Neuronal stem cell (in vitro differentiated cells): ENCODE data around the gene PCDH10.

Experiments used
- DNase-seq: peaks from one replicate; pipeline ENCODE4 v3.0.0-alpha.2; 2013; ENCODE audit warnings: low spot score
- H2AFZ ChIP-seq: one replicate; pipeline ENCODE4 v1.6.1; 2013; ENCODE audit warnings: mild to moderate bottlenecking, low read length, inconsistent platforms
- H2AK5ac ChIP-seq: 2 replicates; pipeline ENCODE4 v1.6.1; 2013; ENCODE audit warnings: low read depth, mild to moderate bottlenecking, inconsistent platforms, low read length, moderate library complexity, mixed read lengths
- H2BK120ac ChIP-seq: 2 replicates; pipeline ENCODE4 v1.6.1; 2013; ENCODE audit warnings: low read depth, mild to moderate bottlenecking, inconsistent platforms, low read length, moderate library complexity, mixed read lengths
- H2BK12ac ChIP-seq: one replicate; pipeline ENCODE4 v1.6.1; 2013; ENCODE audit warnings: low read length, inconsistent platforms
- H2BK15ac ChIP-seq: 2 replicates; pipeline ENCODE4 v1.6.1; 2013; ENCODE audit warnings: mild to moderate bottlenecking, low read length, inconsistent platforms, mixed read lengths
- H2BK5ac ChIP-seq: one replicate; pipeline ENCODE4 v1.6.1; 2013; ENCODE audit warnings: inconsistent platforms, mild to moderate bottlenecking, low read length, moderate library complexity
- H3K14ac ChIP-seq: one replicate; pipeline ENCODE4 v1.6.1; 2013; ENCODE audit warnings: low read length, inconsistent platforms
- H3K18ac ChIP-seq: 2 replicates; pipeline ENCODE4 v1.6.1; 2013; ENCODE audit warnings: low read length, inconsistent platforms
- H3K23ac ChIP-seq: 2 replicates; pipeline ENCODE4 v1.6.1; 2013; ENCODE audit warnings: low read depth, mild to moderate bottlenecking, mixed read lengths, low read length, inconsistent platforms; ENCODE audit not compliant: poor library complexity
- H3K27ac ChIP-seq: replicated peaks from 3 replicates; pipeline ENCODE4 v1.5.1; 2013; ENCODE audit warnings: low read length, inconsistent platforms
- H3K27me3 ChIP-seq, 3 experiments: 2 replicates each; pipeline ENCODE4 v1.6.1; 2013; ENCODE audit warnings: low read length in 3 of 3, mild to moderate bottlenecking in 2 of 3, inconsistent platforms in 1 of 3, low read depth in 1 of 3, mixed read lengths in 1 of 3, moderate library complexity in 1 of 3; ENCODE audit not compliant: control insufficient read depth in 3 of 3, insufficient read depth in 3 of 3
- H3K36me3 ChIP-seq, 2 donors: replicated peaks in 1 of 2; 2 replicates each; pipeline ENCODE4 v1.6.1; 2013; ENCODE audit warnings: low read length in 2 of 2; ENCODE audit not compliant: control insufficient read depth in 2 of 2, insufficient read depth in 2 of 2
- H3K4ac ChIP-seq: 2 replicates; pipeline ENCODE4 v1.6.1; 2013; ENCODE audit warnings: inconsistent platforms, mild to moderate bottlenecking, low read length, moderate library complexity
- H3K4me1 ChIP-seq, 2 donors: 1 replicate in 1 of 2; 2 replicates in 1 of 2; pipeline ENCODE4 v1.6.1; 2013; ENCODE audit warnings: low read length in 2 of 2, low read depth in 1 of 2; ENCODE audit not compliant: control insufficient read depth in 2 of 2, insufficient read depth in 1 of 2
- H3K4me2 ChIP-seq: one replicate; pipeline ENCODE4 v1.6.1; 2013; ENCODE audit warnings: mild to moderate bottlenecking, low read length, inconsistent platforms; ENCODE audit not compliant: insufficient read depth, poor library complexity, severe bottlenecking
- H3K4me3 ChIP-seq, 2 donors: 2 replicates each; pipeline ENCODE4 v1.5.1; 2013; ENCODE audit warnings: low read length in 2 of 2, mild to moderate bottlenecking in 2 of 2, inconsistent platforms in 1 of 2, moderate library complexity in 1 of 2
- H3K79me1 ChIP-seq: one replicate; pipeline ENCODE4 v1.6.1; 2013; ENCODE audit warnings: low read depth, mild to moderate bottlenecking, inconsistent platforms, low read length, moderate library complexity
- H3K9ac ChIP-seq: one replicate; pipeline ENCODE4 v1.6.1; 2013; ENCODE audit warnings: mild to moderate bottlenecking, low read depth, low read length, inconsistent platforms; ENCODE audit not compliant: poor library complexity
- H3K9me3 ChIP-seq, 2 donors: replicated peaks in 1 of 2; 2 replicates each; pipeline versions ENCODE3 to v1.6.1; 2013; ENCODE audit warnings: low read length in 2 of 2, mild to moderate bottlenecking in 2 of 2, inconsistent platforms in 1 of 2, low read depth in 1 of 2, mixed read lengths in 1 of 2, moderate library complexity in 1 of 2; ENCODE audit not compliant: control insufficient read depth in 2 of 2, insufficient read depth in 1 of 2
- H4K8ac ChIP-seq: one replicate; pipeline ENCODE4 v1.6.1; 2013; ENCODE audit warnings: low read depth, mild to moderate bottlenecking, inconsistent platforms, low read length, moderate library complexity
- H4K91ac ChIP-seq: one replicate; pipeline ENCODE4 v1.6.1; 2013; ENCODE audit warnings: low read length, low read depth, mild to moderate bottlenecking, inconsistent platforms; ENCODE audit not compliant: poor library complexity
- WGBS, 2 donors: extraction: QIAGEN DNeasy Blood & Tissue Kit; methylation state at CpG; one replicate each; pipeline ENCODE4 v1.1.7; 2013; ENCODE audit warnings: missing lambda C conversion rate in 2 of 2, mixed read lengths in 1 of 2; ENCODE audit not compliant: insufficient read length in 2 of 2, insufficient replicate concordance in 1 of 2; ENCODE audit errors: extremely low coverage in 2 of 2; 5-methylcytosine and 5-hydroxymethylcytosine counted together

The PCDH10 gene

GRCh38 chr4:133147286-133147821 is 1.7 kb upstream of the PCDH10 start:
- Histone ChIP-seq H2BK15ac (no peak overlapping the region), H3K4ac (no peak overlapping the region), H2BK5ac (no peak overlapping the region), H3K4me1 (peaks cover 0 to 7% of the 10 kb centered on the region in 2 donors), H2AK5ac (no peak overlapping the region), H3K36me3 (no peaks in the 10 kb centered on the region), H3K23ac (no peak overlapping the region), H2AFZ (peak overlapping the region; percentile 94), H3K4me2 (peak overlapping the region; percentile 59), H4K91ac (no peak overlapping the region), H3K14ac (no peak overlapping the region), H3K18ac (peak overlapping the region; percentile 42), H3K27ac (no peak overlapping the region), H3K79me1 (no peaks in the 10 kb centered on the region), H4K8ac (no peak overlapping the region), H2BK120ac (no peak overlapping the region), H3K4me3 (peak overlapping the region; percentile 54 to 68), H2BK12ac (no peak overlapping the region), H3K9ac (no peak overlapping the region), H3K9me3 (peaks cover 0 to 5% of the 10 kb centered on the region in 2 donors), H3K27me3 (peaks cover 0 to 44% (median 3%) of the 10 kb centered on the region in 3 experiments)
- DNase-seq: no peak
- WGBS, 2 donors: no CpG with 5 or more reads among the region's 23 CpGs

GRCh38 chr4:133147921-133148689 is 989 bp upstream of the PCDH10 start:
- Histone ChIP-seq H2AK5ac (no peak overlapping the region), H3K4me2 (peak overlapping the region; percentile 69), H3K27me3 (peaks cover 0 to 52% (median 9%) of the 10 kb centered on the region in 3 experiments), H2BK15ac (peak overlapping the region; percentile 5), H3K14ac (no peak overlapping the region), H3K9me3 (peaks cover 0 to 8% of the 10 kb centered on the region in 2 donors), H3K18ac (peak overlapping the region; percentile 69), H3K4me1 (peaks cover 0 to 9% of the 10 kb centered on the region in 2 donors), H3K9ac (peak overlapping the region; percentile 68), H2BK5ac (no peak overlapping the region), H3K4me3 (peak overlapping the region; percentile 54 to 84), H3K36me3 (no peaks in the 10 kb centered on the region), H3K23ac (no peak overlapping the region), H2AFZ (peak overlapping the region; percentile 94), H2BK120ac (no peak overlapping the region), H3K79me1 (no peaks in the 10 kb centered on the region), H4K8ac (no peak overlapping the region), H3K4ac (no peak overlapping the region), H3K27ac (no peak overlapping the region), H2BK12ac (no peak overlapping the region), H4K91ac (no peak overlapping the region)
- DNase-seq: peak; percentile 41
- WGBS, 2 donors: no CpG with 5 or more reads among the region's 54 CpGs

- no peak for DNase-seq
- Histone ChIP-seq H3K14ac (no peak overlapping the region), H2BK120ac (no peak overlapping the region), H2AFZ (peak overlapping the region; percentile 94), H3K23ac (no peak overlapping the region), H3K18ac (no peak overlapping the region), H3K4ac (no peak overlapping the region), H3K9me3 (peaks cover 0 to 8% of the 10 kb centered on the region in 2 donors), H3K9ac (no peak overlapping the region), H2BK15ac (no peak overlapping the region), H3K4me3 (peak overlapping the region in 1 of 2 donors; percentile 44), H2BK5ac (no peak overlapping the region), H3K27me3 (peaks cover 0 to 55% (median 9%) of the 10 kb centered on the region in 3 experiments), H4K8ac (no peak overlapping the region), H3K4me2 (peak overlapping the region; percentile 47), H2BK12ac (no peak overlapping the region), H3K4me1 (peaks cover 0 to 9% of the 10 kb centered on the region in 2 donors), H3K36me3 (no peaks in the 10 kb centered on the region), H4K91ac (no peak overlapping the region), H3K27ac (no peak overlapping the region), H3K79me1 (no peaks in the 10 kb centered on the region), H2AK5ac (no peak overlapping the region)
- WGBS, 2 donors: no CpG with 5 or more reads among the region's 8 CpGs
Observed at GRCh38 chr4:133149364-133149695, 236 bp downstream of the PCDH10 start.

GRCh38 chr4:133149932-133150471 is 908 bp downstream of the PCDH10 start:
- no peak overlapping the region for H3K27ac ChIP-seq

More at GRCh38 chr4:133149932-133150471, 908 bp downstream of the PCDH10 start:
- Histone ChIP-seq H2BK120ac (no peak overlapping the region), H2BK12ac (no peak overlapping the region), H4K91ac (no peak overlapping the region), H3K4ac (no peak overlapping the region), H3K14ac (no peak overlapping the region), H3K9ac (no peak overlapping the region), H3K4me1 (peaks cover 0 to 9% of the 10 kb centered on the region in 2 donors), H3K23ac (no peak overlapping the region), H3K9me3 (peaks cover 0 to 8% of the 10 kb centered on the region in 2 donors), H2AK5ac (no peak overlapping the region), H3K36me3 (no peaks in the 10 kb centered on the region), H2BK15ac (no peak overlapping the region), H3K4me2 (peak overlapping the region; percentile 90), H3K18ac (no peak overlapping the region), H2BK5ac (no peak overlapping the region), H2AFZ (peak overlapping the region; percentile 94), H4K8ac (no peak overlapping the region), H3K4me3 (peak overlapping the region; percentile 44 to 76), H3K79me1 (no peaks in the 10 kb centered on the region), H3K27me3 (peaks cover 0 to 55% (median 9%) of the 10 kb centered on the region in 3 experiments)
- no peak for DNase-seq
- no CpG with 5 or more reads among the region's 17 CpGs for WGBS, 2 donors
